AG08395 (cell line): Measurements from ENCODE around the gene SMS.

ENCODE experiments used
- DNase-seq: peaks from one replicate; pipeline ENCODE4 v3.0.0; 2012; ENCODE audit warnings: mixed read lengths, low spot score

The SMS gene

DNA sequence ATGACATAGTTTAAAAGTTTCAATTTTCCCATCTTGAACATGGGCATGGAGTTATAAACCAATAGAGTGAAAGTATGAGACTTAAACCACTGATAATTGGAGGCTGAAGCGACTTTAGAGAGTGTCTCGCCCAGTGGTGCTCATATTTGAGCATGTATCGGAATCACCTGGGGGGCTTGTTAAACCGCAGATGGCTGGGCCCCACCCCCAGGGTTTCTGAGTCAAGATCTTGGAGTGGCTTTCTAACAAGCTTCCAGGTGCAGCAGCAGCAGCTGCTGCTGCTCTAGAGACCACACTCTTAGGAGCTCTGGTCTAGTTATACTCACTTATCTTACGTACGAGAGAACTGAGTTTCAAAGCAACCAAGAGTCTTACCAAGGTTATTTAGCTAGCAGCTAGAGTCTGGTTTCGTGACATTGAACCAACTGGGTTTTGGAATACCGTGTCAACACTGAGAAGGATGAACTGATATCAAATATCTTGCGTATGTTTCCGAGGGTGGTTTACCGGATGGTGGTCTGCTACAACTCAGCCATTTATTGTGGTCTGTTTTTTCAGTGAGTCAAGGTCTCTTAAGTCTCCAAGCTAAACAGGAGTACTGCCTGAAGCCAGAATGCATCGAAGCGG is 97.5 kb downstream of the SMS start:
- DNase-seq, result no peak

DNA sequence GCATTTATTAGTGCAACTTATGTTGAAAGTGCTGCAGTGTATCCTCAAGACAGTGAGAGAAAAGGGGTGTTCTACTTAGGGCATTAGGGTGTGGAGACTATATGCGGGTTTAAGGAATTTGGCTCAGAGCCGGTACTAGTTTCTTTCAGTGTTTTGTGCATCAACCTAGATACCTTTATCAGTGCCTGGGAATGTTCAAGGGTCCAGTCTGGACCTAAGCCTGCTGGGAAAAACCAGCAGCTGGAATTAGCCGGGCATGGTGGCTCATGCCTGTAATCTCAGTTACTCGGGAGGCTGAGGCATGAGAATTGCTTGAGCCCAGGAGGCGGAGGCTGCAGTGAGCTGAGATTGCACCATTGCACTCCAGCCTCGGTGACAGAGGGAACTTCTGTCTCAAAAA is 99.0 kb downstream of the SMS start:
- DNase-seq, result no peak

DNA sequence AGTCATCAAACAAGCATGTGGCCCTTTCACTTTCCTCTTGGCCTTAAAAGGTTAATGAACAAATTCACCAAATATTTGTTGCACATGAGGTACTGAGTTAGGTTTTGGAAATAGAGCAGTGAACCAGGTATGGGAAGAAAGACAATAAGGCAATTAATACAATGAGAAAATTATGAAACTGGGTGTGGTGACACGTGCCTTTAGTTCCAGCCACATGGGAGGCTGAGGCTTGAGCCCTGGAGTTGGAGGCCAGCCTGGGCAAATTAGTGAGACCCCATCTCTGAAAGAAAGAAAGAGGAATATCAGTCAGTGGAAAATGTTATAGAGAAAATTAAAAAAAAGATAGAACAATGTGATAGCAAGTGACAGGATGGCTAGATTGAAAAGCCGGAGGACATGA is 99.7 kb downstream of the SMS start:
- DNase-seq, result no peak

DNA sequence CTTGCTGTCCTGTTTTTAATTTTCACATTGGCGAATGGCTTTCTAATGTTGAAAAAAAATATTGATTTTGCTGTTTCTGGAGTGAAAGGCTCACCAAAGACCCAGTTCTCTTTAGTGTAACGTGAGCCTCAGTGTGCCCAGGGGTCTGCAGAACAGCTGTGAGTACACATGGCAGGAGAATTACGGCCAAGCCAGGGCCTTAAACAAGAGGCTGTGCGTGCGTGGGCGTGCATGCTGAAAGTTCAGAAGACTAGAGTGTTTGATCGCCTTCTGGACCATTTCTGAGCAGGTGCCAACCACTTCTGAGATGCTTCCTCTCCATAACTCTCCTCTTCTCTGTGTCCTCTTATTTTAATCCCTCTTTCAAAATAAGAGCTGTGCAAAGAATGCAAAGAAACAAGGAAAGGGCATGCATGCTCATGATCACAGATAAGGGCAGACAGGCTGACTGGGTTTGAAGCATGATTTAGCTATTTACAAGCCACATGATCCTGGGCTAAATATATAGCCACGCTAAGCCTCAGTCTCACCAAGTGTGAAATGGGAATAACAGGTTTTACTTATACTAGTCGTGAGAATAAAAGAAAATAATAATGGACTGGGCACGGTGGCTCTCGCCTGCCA is 101.5 kb downstream of the SMS start:
- no peak for DNase-seq

DNA sequence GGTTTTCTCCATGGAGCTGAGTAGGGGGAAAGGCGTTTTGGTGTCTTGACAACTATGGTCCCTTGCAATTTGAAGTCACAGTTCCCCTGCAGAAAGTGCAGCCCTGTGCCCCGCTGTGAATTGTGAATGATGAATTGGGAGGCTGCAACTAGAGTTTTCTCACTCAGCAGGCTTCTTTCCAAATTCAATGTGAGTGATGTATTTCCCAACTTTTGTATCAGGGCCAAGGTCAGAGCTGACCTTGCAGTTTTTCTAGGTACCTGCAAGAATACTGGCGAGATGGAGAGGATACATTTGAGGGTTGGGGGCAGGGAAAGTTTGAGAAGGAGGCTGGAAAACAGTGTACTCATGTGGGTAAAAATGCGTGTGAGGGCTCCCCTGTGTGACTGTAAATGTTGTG is 103.4 kb downstream of the SMS start:
- no peak for DNase-seq
